ENCODE measurements around the gene G6PC1. TPM values are rescaled to one million over a fixed set of nuclear protein-coding genes. Genes with fewer than 3 reads are reported as not detected.
"Not testable (repeated sequence)": the region's sequence is repeated elsewhere in the genome, so short reads cannot be mapped to it uniquely, and the experiment has no call there.

G6PC1 gene
- total RNA-seq, 1 donor from 2014 or later = not detected

GRCh38 chr17:42898147-42898811 lies 2.3 kb upstream of the G6PC1 start:
- no peaks in the 10 kb centered on the region for H3K36me3 Mint-ChIP-seq (ENCODE audit: low read depth)
- no peak overlapping the region for H3K4me3 Mint-ChIP-seq (ENCODE audit: low read depth)
- no peak overlapping the region for H3K27ac Mint-ChIP-seq
- H3K9me3 Mint-ChIP-seq = no peaks in the 10 kb centered on the region
- DNase-seq (ENCODE audit: low spot score) = no peak
- intact Hi-C loops (cut with micrococcal nuclease) = no loop called here
- H3K27me3 Mint-ChIP-seq (ENCODE audit: low read depth) = peaks cover 19% of the 10 kb centered on the region
- H3K4me1 Mint-ChIP-seq (ENCODE audit: low read depth) = peaks cover 3% of the 10 kb centered on the region

GRCh38 chr17:42899981-42900380 lies 618 bp upstream of the G6PC1 start:
- H3K4me1 Mint-ChIP-seq (ENCODE audit: low read depth); H3K4me3 Mint-ChIP-seq (ENCODE audit: low read depth); DNase-seq (ENCODE audit: low spot score); H3K36me3 Mint-ChIP-seq (ENCODE audit: low read depth); H3K27ac Mint-ChIP-seq; H3K27me3 Mint-ChIP-seq (ENCODE audit: low read depth); intact Hi-C loops (cut with micrococcal nuclease); H3K9me3 Mint-ChIP-seq: not testable (repeated sequence)

GRCh38 chr17:42901535-42902229 lies 1.1 kb downstream of the G6PC1 start:
- Mint-ChIP-seq H3K27me3 (ENCODE audit: low read depth) (peaks cover 13% of the 10 kb centered on the region), H3K9me3 (no peaks in the 10 kb centered on the region), H3K36me3 (ENCODE audit: low read depth) (no peaks in the 10 kb centered on the region), H3K27ac (no peak overlapping the region), H3K4me1 (ENCODE audit: low read depth) (no peaks in the 10 kb centered on the region), H3K4me3 (ENCODE audit: low read depth) (no peak overlapping the region)
- no peak for DNase-seq (ENCODE audit: low spot score)
- intact Hi-C loops (cut with micrococcal nuclease) = no loop called here

- no peaks in the 10 kb centered on the region for H3K9me3 Mint-ChIP-seq
- H3K27ac Mint-ChIP-seq = no peak overlapping the region
- H3K27me3 Mint-ChIP-seq (ENCODE audit: low read depth) = peaks cover 13% of the 10 kb centered on the region
- intact Hi-C loops (cut with micrococcal nuclease) = no loop called here
- no peaks in the 10 kb centered on the region for H3K36me3 Mint-ChIP-seq (ENCODE audit: low read depth)
- no peak for DNase-seq (ENCODE audit: low spot score)
- no peak overlapping the region for H3K4me3 Mint-ChIP-seq (ENCODE audit: low read depth)
- H3K4me1 Mint-ChIP-seq (ENCODE audit: low read depth) = no peaks in the 10 kb centered on the region
Observed at GRCh38 chr17:42904110-42904469, 3.5 kb downstream of the G6PC1 start.

- intact Hi-C loops (cut with micrococcal nuclease) = no loop called here
- DNase-seq (ENCODE audit: low spot score) = no peak
- Mint-ChIP-seq H3K4me3 (ENCODE audit: low read depth) (no peak overlapping the region), H3K4me1 (ENCODE audit: low read depth) (no peaks in the 10 kb centered on the region), H3K27me3 (ENCODE audit: low read depth) (peaks cover 19% of the 10 kb centered on the region), H3K9me3 (no peaks in the 10 kb centered on the region), H3K36me3 (ENCODE audit: low read depth) (no peaks in the 10 kb centered on the region), H3K27ac (no peak overlapping the region)
Observed at GRCh38 chr17:42906772-42907446, 6.3 kb downstream of the G6PC1 start.

GRCh38 chr17:42908872-42909700 lies 8.5 kb downstream of the G6PC1 start:
- Mint-ChIP-seq H3K9me3 (no peaks in the 10 kb centered on the region), H3K4me3 (ENCODE audit: low read depth) (no peak overlapping the region), H3K4me1 (ENCODE audit: low read depth) (no peaks in the 10 kb centered on the region), H3K27me3 (ENCODE audit: low read depth) (peaks cover 19% of the 10 kb centered on the region), H3K27ac (no peak overlapping the region), H3K36me3 (ENCODE audit: low read depth) (no peaks in the 10 kb centered on the region)
- DNase-seq (ENCODE audit: low spot score) = no peak
- intact Hi-C loops (cut with micrococcal nuclease) = no loop called here

- H3K36me3 Mint-ChIP-seq (ENCODE audit: low read depth) = no peaks in the 10 kb centered on the region
- intact Hi-C loops (cut with micrococcal nuclease) = no loop called here
- H3K4me3 Mint-ChIP-seq (ENCODE audit: low read depth) = no peak overlapping the region
- no peak overlapping the region for H3K27ac Mint-ChIP-seq
- H3K9me3 Mint-ChIP-seq = no peaks in the 10 kb centered on the region
- no peaks in the 10 kb centered on the region for H3K4me1 Mint-ChIP-seq (ENCODE audit: low read depth)
- peaks cover 11% of the 10 kb centered on the region for H3K27me3 Mint-ChIP-seq (ENCODE audit: low read depth)
- DNase-seq (ENCODE audit: low spot score) = no peak
Observed at GRCh38 chr17:42913522-42913921, 12.9 kb downstream of the G6PC1 start.

GRCh38 chr17:42913981-42914617 lies 13.5 kb downstream of the G6PC1 start:
- Mint-ChIP-seq H3K27ac (no peak overlapping the region), H3K4me3 (ENCODE audit: low read depth) (no peak overlapping the region), H3K36me3 (ENCODE audit: low read depth) (no peaks in the 10 kb centered on the region), H3K4me1 (ENCODE audit: low read depth) (no peaks in the 10 kb centered on the region), H3K9me3 (no peaks in the 10 kb centered on the region), H3K27me3 (ENCODE audit: low read depth) (peaks cover 11% of the 10 kb centered on the region)
- no peak for DNase-seq (ENCODE audit: low spot score)
- intact Hi-C loops (cut with micrococcal nuclease) = no loop called here

- H3K4me3 Mint-ChIP-seq (ENCODE audit: low read depth); H3K4me1 Mint-ChIP-seq (ENCODE audit: low read depth); DNase-seq (ENCODE audit: low spot score); H3K36me3 Mint-ChIP-seq (ENCODE audit: low read depth); intact Hi-C loops (cut with micrococcal nuclease); H3K9me3 Mint-ChIP-seq; H3K27ac Mint-ChIP-seq: not testable (repeated sequence)
- peaks cover 13% of the 10 kb centered on the region for H3K27me3 Mint-ChIP-seq (ENCODE audit: low read depth)
Observed at GRCh38 chr17:42915288-42915687, 14.7 kb downstream of the G6PC1 start.

GRCh38 chr17:42916388-42917235 lies 16.0 kb downstream of the G6PC1 start:
- H3K9me3 Mint-ChIP-seq; DNase-seq (ENCODE audit: low spot score); intact Hi-C loops (cut with micrococcal nuclease); H3K4me1 Mint-ChIP-seq (ENCODE audit: low read depth); H3K4me3 Mint-ChIP-seq (ENCODE audit: low read depth); H3K27ac Mint-ChIP-seq; H3K36me3 Mint-ChIP-seq (ENCODE audit: low read depth): not testable (repeated sequence)
- H3K27me3 Mint-ChIP-seq (ENCODE audit: low read depth) = peaks cover 18% of the 10 kb centered on the region

GRCh38 chr17:42917236-42917603 lies 16.6 kb downstream of the G6PC1 start:
- H3K27ac Mint-ChIP-seq = no peak overlapping the region
- intact Hi-C loops (cut with micrococcal nuclease) = no loop called here
- peaks cover 5% of the 10 kb centered on the region for H3K4me1 Mint-ChIP-seq (ENCODE audit: low read depth)
- no peak for DNase-seq (ENCODE audit: low spot score)
- H3K4me3 Mint-ChIP-seq (ENCODE audit: low read depth) = no peak overlapping the region
- H3K9me3 Mint-ChIP-seq = no peaks in the 10 kb centered on the region
- no peaks in the 10 kb centered on the region for H3K36me3 Mint-ChIP-seq (ENCODE audit: low read depth)
- peaks cover 18% of the 10 kb centered on the region for H3K27me3 Mint-ChIP-seq (ENCODE audit: low read depth)

Measured in activated T-helper 2 cell treated with anti-CD3 and anti-CD28 coated beads, Interferon-gamma antibody, Interleukin-2, Interleukin-4, amounts not matched to agents 10 μg/mL and 5 μg/mL and 100 μg/mL, durations not matched to agents 14 hours and 24 hours and 36 hours (primary cell).